PC-9 (cell line): Measurements from ENCODE around the gene SNU13. TPM values are rescaled to one million over a fixed set of nuclear protein-coding genes. Genes with fewer than 3 reads are reported as not detected.

Experiments used
- BruUV-seq: library from RNA; stranded (reverse); fragments of 400-500 nt; replicated peaks from 2 replicates; lab custom pipeline; 2021; lab: Mats Ljungman, UMichigan
- CTCF ChIA-PET: fragments of 300-600 bp; sonication (Branson Sonifier 250); formaldehyde crosslinking; loops from one replicate; lab custom pipeline; 2022; ENCODE audit warnings: antibody characterized with exemption; lab: Charles Lee
- POLR2A ChIA-PET: fragments of 300-600 bp; sonication (Branson Sonifier 250); formaldehyde crosslinking; loops from one replicate; lab custom pipeline; 2022; ENCODE audit warnings: antibody characterized with exemption; ENCODE audit not compliant: unreplicated experiment; lab: Charles Lee
- DNase-seq, 2 experiments: peaks; one replicate each; pipeline versions ENCODE4 v3.0.0 to v3.0.0-alpha.2; 2015 to 2022; ENCODE audit warnings: mixed read lengths in 1 of 2
- H2AFZ ChIP-seq: fragments of 200-600 bp; sonication (generic); 2 replicates; pipeline ENCODE4 v1.8.1; 2017; ENCODE audit warnings: antibody characterized with exemption
- H3F3A ChIP-seq: fragments of 200-600 bp; sonication (generic); 2 replicates; pipeline ENCODE4 v1.8.1; 2017; ENCODE audit warnings: antibody characterized with exemption, mild to moderate bottlenecking, low read depth; ENCODE audit not compliant: insufficient read depth
- H3K27ac ChIP-seq: fragments of 200-600 bp; sonication (generic); 2 replicates; pipeline ENCODE4 v1.6.1; 2016; ENCODE audit warnings: mixed run types
- H3K27me3 ChIP-seq: fragments of 200-600 bp; sonication (generic); 2 replicates; pipeline ENCODE4 v1.6.1; 2016; ENCODE audit warnings: low read depth, mixed run types; ENCODE audit not compliant: insufficient read depth
- H3K36me3 ChIP-seq: fragments of 200-600 bp; sonication (generic); 2 replicates; pipeline ENCODE4 v1.6.1; 2016; ENCODE audit warnings: low read depth, mixed run types
- H3K4me1 ChIP-seq: fragments of 200-600 bp; sonication (generic); replicated peaks from 2 replicates; pipeline ENCODE4 v1.6.1; 2016; ENCODE audit warnings: mixed run types; ENCODE audit not compliant: insufficient read depth
- H3K4me2 ChIP-seq: fragments of 200-600 bp; sonication (generic); 2 replicates; pipeline ENCODE4 v1.6.1; 2017; ENCODE audit warnings: mixed run types
- H3K4me3 ChIP-seq: fragments of 200-600 bp; sonication (generic); 2 replicates; pipeline ENCODE4 v1.6.1; 2016; ENCODE audit warnings: mixed run types
- H3K79me2 ChIP-seq: fragments of 200-600 bp; sonication (generic); 2 replicates; pipeline ENCODE4 v1.6.1; 2017; ENCODE audit warnings: low read depth, mixed run types
- H3K9me2 ChIP-seq: fragments of 200-600 bp; sonication (generic); 2 replicates; pipeline ENCODE4 v1.8.1; 2017; ENCODE audit warnings: mild to moderate bottlenecking; ENCODE audit not compliant: insufficient read depth
- H3K9me3 ChIP-seq: fragments of 200-600 bp; sonication (generic); 2 replicates; pipeline ENCODE4 v1.8.1; 2016; ENCODE audit warnings: low read depth; ENCODE audit not compliant: insufficient read depth
- H4K20me1 ChIP-seq: fragments of 200-600 bp; sonication (generic); 2 replicates; pipeline ENCODE4 v1.8.1; 2017; ENCODE audit not compliant: insufficient read depth
- EZH2 ChIP-seq: fragments of 200-600 bp; sonication (generic); IDR thresholded peaks from 2 replicates; pipeline ENCODE4 v1.8.0; 2017; ENCODE audit warnings: antibody characterized with exemption, low read depth
- intact Hi-C: fragments of 100-400 bp; cut with micrococcal nuclease; formaldehyde crosslinking; loops from one replicate; pipeline ENCODE4 v1.10.0; 2022; ENCODE audit not compliant: unreplicated experiment
- total RNA-seq: library from RNA; stranded (reverse); gene quantifications from 2 replicates; pipeline ENCODE4 v1.2.3, GENCODE V29; 2021
- TF ChIP-seq, protein P1 (sequence below): fragments of 200-600 bp; sonication (generic); conservative IDR thresholded peaks from 2 replicates; pipeline ENCODE4 v1.6.1; 2017; ENCODE audit warnings: mixed run types, antibody characterized with exemption, mild to moderate bottlenecking, moderate library complexity

The SNU13 gene
- total RNA-seq, 1 experiment from 2014 or later = 229 TPM

DNA sequence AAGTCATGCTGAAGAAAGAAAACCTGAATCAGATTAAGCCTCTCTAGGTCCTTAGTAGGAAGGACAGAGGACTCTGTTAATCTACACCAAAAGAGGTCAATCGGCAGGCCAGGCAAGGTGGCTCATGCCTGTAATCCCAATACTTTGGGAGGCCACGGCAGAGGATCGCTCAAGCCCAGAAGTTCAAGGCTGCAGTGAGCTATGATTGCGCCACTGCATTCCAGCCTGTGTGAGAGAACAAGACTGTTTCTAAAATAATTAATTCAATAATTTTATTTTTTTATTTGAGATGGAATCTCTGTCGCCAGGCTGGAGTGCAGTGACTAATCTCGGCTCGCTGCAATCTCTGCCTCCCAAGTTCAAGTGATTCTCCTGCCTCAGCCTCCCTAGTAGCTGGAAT is 63.1 kb downstream of the SNU13 start:
- Histone ChIP-seq H3K4me3 (no peak overlapping the region), H3K9me3 (no peaks in the 10 kb centered on the region), H4K20me1 (peaks cover 58% of the 10 kb centered on the region), H3K36me3 (peaks cover 57% of the 10 kb centered on the region), H3F3A (peaks cover 31% of the 10 kb centered on the region), H3K27me3 (no peaks in the 10 kb centered on the region), H3K4me1 (peaks cover 8% of the 10 kb centered on the region), H3K4me2 (no peak overlapping the region), H2AFZ (no peak overlapping the region), H3K27ac (no peak overlapping the region), H3K79me2 (peaks cover 81% of the 10 kb centered on the region), H3K9me2 (no peaks in the 10 kb centered on the region)
- TF ChIP-seq EZH2 = no peak
- TF ChIP-seq, protein P1, sequence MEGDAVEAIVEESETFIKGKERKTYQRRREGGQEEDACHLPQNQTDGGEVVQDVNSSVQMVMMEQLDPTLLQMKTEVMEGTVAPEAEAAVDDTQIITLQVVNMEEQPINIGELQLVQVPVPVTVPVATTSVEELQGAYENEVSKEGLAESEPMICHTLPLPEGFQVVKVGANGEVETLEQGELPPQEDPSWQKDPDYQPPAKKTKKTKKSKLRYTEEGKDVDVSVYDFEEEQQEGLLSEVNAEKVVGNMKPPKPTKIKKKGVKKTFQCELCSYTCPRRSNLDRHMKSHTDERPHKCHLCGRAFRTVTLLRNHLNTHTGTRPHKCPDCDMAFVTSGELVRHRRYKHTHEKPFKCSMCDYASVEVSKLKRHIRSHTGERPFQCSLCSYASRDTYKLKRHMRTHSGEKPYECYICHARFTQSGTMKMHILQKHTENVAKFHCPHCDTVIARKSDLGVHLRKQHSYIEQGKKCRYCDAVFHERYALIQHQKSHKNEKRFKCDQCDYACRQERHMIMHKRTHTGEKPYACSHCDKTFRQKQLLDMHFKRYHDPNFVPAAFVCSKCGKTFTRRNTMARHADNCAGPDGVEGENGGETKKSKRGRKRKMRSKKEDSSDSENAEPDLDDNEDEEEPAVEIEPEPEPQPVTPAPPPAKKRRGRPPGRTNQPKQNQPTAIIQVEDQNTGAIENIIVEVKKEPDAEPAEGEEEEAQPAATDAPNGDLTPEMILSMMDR = no peak
- no peak for DNase-seq
- CTCF ChIA-PET = no interaction called here
- intact Hi-C loops = no loop called here
- no TSS peak for BruUV-seq
- POLR2A ChIA-PET = interaction anchor here (0.6 kb wide), 1 partner anchor 23 kb away, joined by 29 read pairs; no protein-coding TSS in a partner anchor

Other genes with a start within 250 kb of the SNU13 start
- gene TOB2, start 242.1 kb downstream of the SNU13 start, total RNA-seq = 50.0 and 57.4 TPM in 2 replicates
- gene PHF5A, start 220.2 kb downstream of the SNU13 start, total RNA-seq = 49.1 and 62.9 TPM in 2 replicates
- 76.7 and 80.0 TPM in 2 replicates for gene ACO2, start 219.8 kb downstream of the SNU13 start, total RNA-seq
- 47.6 and 49.7 TPM in 2 replicates for gene POLR3H, start 144.4 kb downstream of the SNU13 start, total RNA-seq
- gene CSDC2, start 127.9 kb downstream of the SNU13 start, total RNA-seq = 0.13 TPM in 1 of 2 replicates, not detected in the other
- gene PMM1, start 99.0 kb downstream of the SNU13 start, total RNA-seq = 49.3 and 53.1 TPM in 2 replicates
- gene DESI1, start 67.8 kb downstream of the SNU13 start, total RNA-seq = 38.8 and 52.7 TPM in 2 replicates
- gene XRCC6, start 67.6 kb downstream of the SNU13 start, total RNA-seq = 386 and 486 TPM in 2 replicates
- 0.55 and 0.61 TPM in 2 replicates for gene MEI1, start 10.6 kb upstream of the SNU13 start, total RNA-seq
- 29.0 and 33.3 TPM in 2 replicates for gene CCDC134, start 111.8 kb upstream of the SNU13 start, total RNA-seq
- gene SREBF2, start 144.2 kb upstream of the SNU13 start, total RNA-seq = 163 and 196 TPM in 2 replicates
- 2.3 and 4.3 TPM in 2 replicates for gene SHISA8, start 226.2 kb upstream of the SNU13 start, total RNA-seq
- gene TNFRSF13C, start 237.9 kb upstream of the SNU13 start, total RNA-seq = 2.7 and 4.0 TPM in 2 replicates